HepG2 (cell line): Measurements from ENCODE around the gene TMEM171.

Experiments
- CBFB ChIP-seq: sonication (generic); formaldehyde crosslinking; IDR thresholded peaks from 2 replicates; pipeline ENCODE4 v1.4.0; 2020; ENCODE audit warnings: missing genetic modification reagents
- ELF4 ChIP-seq: sonication (generic); formaldehyde crosslinking; IDR thresholded peaks from 2 replicates; pipeline ENCODE4 v1.5.0; 2020; ENCODE audit warnings: missing genetic modification reagents, mild to moderate bottlenecking, moderate library complexity, borderline replicate concordance
- GABPA ChIP-seq, 2 experiments: IDR thresholded peaks; 2 replicates each; pipeline ENCODE4 v1.6.1; 2011 to 2016; ENCODE audit warnings: low read depth in 2 of 2, low read length in 1 of 2, missing biosample characterization in 1 of 2, missing genetic modification characterization in 1 of 2
- JUN ChIP-seq: sonication (generic); formaldehyde crosslinking; IDR thresholded peaks from 2 replicates; pipeline ENCODE4 v1.4.0; 2020; ENCODE audit warnings: mild to moderate bottlenecking, missing genetic modification reagents
- MED8 ChIP-seq: sonication (generic); formaldehyde crosslinking; IDR thresholded peaks from 2 replicates; pipeline ENCODE4 v1.8.1; 2023; ENCODE audit warnings: mild to moderate bottlenecking, missing genetic modification reagents; ENCODE audit not compliant: insufficient replicate concordance
- NR3C1 ChIP-seq: sonication (generic); formaldehyde crosslinking; IDR thresholded peaks from 2 replicates; pipeline ENCODE4 v1.4.0; 2020; ENCODE audit warnings: missing genetic modification reagents
- TF ChIP-seq, protein P1 (sequence below), 2 experiments: sonication (generic) in 1 of 2; formaldehyde crosslinking in 1 of 2; IDR thresholded peaks; 2 replicates each; pipeline versions ENCODE4 v1.4.0 to v1.6.1; 2018 to 2020; ENCODE audit warnings: missing genetic modification reagents in 2 of 2, borderline replicate concordance in 1 of 2, low read depth in 1 of 2, mild to moderate bottlenecking in 1 of 2, missing biosample characterization in 1 of 2

DNA sequence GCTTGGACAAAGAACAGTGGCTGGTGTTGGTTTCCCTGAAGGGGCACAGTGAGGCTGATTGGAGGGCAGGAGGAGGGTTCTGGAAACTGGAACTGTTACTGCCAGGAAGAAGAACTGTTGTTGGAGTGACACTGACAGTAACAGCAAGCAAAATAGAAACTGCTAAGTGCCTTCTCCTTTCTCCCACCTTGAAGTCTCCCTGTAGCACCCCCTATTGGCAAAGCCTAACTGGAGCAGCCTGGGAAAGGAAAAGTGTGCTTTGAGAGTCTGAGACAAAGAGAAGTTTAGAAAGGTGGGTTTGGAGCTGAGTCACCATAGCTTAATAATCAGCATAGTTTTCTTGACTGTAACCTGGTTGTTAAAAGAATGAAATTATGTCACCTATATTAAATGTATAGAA is 50.1 kb downstream of the TMEM171 start:
- TF ChIP-seq ELF4 (CRISPR knock-in tag) (no peak), JUN (CRISPR knock-in tag) (no peak), CBFB (CRISPR knock-in tag) (no peak), NR3C1 (CRISPR knock-in tag) (no peak), GABPA (IDR thresholded peaks at IDR 0.05; ENCODE audit: low read depth, low read length) (no peak), GABPA (CRISPR knock-in tag; IDR thresholded peaks at IDR 0.05; ENCODE audit: low read depth) (no peak), MED8 (CRISPR knock-in tag) (no peak)
- TF ChIP-seq, protein P1, sequence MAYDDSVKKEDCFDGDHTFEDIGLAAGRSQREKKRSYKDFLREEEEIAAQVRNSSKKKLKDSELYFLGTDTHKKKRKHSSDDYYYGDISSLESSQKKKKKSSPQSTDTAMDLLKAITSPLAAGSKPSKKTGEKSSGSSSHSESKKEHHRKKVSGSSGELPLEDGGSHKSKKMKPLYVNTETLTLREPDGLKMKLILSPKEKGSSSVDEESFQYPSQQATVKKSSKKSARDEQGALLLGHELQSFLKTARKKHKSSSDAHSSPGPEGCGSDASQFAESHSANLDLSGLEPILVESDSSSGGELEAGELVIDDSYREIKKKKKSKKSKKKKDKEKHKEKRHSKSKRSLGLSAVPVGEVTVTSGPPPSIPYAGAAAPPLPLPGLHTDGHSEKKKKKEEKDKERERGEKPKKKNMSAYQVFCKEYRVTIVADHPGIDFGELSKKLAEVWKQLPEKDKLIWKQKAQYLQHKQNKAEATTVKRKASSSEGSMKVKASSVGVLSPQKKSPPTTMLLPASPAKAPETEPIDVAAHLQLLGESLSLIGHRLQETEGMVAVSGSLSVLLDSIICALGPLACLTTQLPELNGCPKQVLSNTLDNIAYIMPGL (CRISPR knock-in tag; IDR thresholded peaks at IDR 0.05; ENCODE audit: borderline replicate concordance in 1 of 2, low read depth in 1 of 2), result no peak
